Stimulated activated CD8-positive, alpha-beta memory T cell treated with anti-CD3 and anti-CD28 coated beads, Interleukin-7, amount 100 ng/mL, for 24 hours (primary cell): ENCODE data around the gene ZNF383.
"Not testable (repeated sequence)": the region's sequence is repeated elsewhere in the genome, so short reads cannot be mapped to it uniquely, and the experiment has no call there.

ENCODE experiments used
- DNase-seq: peaks from one replicate; pipeline ENCODE4 v3.0.0-alpha.2; 2020; ENCODE audit warnings: low read depth

Gene ZNF383

DNA sequence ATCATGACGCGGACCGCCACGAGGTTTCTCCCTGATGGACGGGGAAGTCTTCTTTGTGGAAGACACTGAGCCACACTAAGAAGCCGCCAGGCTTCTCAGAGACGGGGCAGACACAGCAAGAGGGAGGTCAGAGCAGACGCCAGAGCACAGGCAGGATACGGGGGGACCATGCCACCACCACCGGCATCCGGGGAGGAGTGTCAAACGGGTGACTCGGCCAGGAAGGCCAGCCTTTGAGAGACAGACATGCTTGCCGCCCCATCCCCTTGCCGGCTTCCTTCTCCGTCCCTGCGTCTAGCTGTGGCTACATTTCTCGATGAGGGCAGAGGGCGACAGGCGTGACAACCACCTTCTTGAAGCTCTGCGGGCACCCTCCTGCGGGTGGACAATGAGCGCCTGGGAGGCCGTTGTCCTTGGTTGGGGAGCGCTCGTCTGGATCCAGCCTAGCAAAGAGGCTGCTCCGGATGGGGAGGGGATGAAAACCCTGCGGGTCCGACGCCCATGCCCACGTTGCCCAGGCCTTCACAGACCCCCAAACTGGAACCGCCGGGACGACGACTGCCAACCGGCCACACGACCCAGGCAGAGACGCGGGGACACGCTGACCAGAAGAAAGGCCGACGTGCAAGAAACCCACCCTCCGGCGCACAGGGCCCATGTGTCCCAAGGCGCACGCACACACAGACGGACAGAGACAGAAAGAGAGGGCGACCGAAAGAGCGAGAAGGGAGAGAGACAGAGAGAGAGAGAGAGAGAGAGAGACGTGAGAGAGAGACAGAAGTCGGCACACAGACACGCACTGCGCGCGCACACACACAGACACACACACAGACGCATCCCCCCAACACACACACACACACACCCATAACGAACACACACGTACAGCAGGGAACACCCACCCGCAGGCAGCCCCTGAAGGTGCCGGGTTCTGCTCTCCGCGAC, 75.3 kb downstream of the ZNF383 start:
- DNase-seq: not testable (repeated sequence)

- not testable (repeated sequence) for DNase-seq
These were observed 76.2 kb downstream of the ZNF383 start for GRCh38 chr19:37294246-37294645.
